ENCODE measurements around the gene HTR3B.
A peak's percentile ranks its signal among the peaks of the same experiment; 100 is the strongest.

The HTR3B gene

DNA sequence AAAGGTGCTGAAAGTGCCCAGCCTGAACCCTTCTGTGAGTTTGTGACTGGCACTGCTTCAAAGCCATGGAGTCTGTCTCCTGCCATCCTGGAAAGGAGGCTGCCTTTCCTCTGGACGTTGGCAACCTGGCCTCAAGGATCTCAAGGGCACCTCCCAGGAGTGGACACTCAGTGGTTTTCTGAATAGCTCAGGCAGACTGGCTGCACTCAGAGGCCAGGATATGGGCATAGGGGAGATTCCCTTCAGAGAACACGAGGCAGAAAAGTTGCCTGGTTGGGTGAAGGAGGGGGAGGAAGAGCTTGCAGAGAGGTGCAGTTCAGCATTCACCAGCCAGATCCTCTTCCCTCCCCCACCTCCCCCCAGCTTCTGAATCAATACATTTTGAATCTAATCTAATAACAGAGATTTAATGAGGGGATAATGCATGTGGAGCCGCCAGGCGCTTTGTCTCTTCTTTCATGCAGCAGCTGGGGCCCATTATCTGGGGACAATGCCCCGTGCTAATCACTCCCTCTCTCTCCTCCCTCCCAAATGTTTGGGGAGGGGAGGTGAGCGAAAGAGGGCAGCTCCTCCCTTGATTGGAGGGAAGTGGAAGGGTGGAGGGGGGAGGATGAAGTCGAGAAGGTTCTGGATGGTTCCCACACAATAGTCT, 88.0 kb downstream of the HTR3B start:
- no peak for DNase-seq

GRCh38 chr11:113994077-113994954, 89.7 kb downstream of the HTR3B start:
- peak; percentile 51 for DNase-seq
